HepG2 (cell line): ENCODE measurements around the gene SPPL3. TPM values are rescaled to one million over a fixed set of nuclear protein-coding genes. Genes with fewer than 3 reads are reported as not detected.

Source experiments
- ATAC-seq: fragments of 200-7000 bp; cut with Tn5 transposase; 3 replicates; pipeline ENCODE4 v1.9.1; 2020; ENCODE audit warnings: mild to moderate bottlenecking, moderate library complexity
- BruUV-seq: library from RNA; stranded (reverse); fragments of 400-500 nt; replicated peaks from 2 replicates; lab custom pipeline; 2021; lab: Mats Ljungman, UMichigan
- CTCF ChIA-PET: fragments of 300-600 bp; formaldehyde crosslinking; extraction: SDS; loops from one replicate; lab custom pipeline; 2021; ENCODE audit warnings: low total read pairs, inconsistent platforms, low intra/inter-chr PET ratio; lab: Yijun Ruan, JAX
- POLR2A ChIA-PET: fragments of 350-600 bp; sonication (Branson Sonifier 250); formaldehyde crosslinking; loops from one replicate; lab custom pipeline; 2020; ENCODE audit warnings: antibody characterized with exemption, inconsistent platforms; lab: Yijun Ruan, JAX
- DNase-seq: peaks from one replicate; pipeline ENCODE4 v3.0.0-alpha.2; 2015; ENCODE audit warnings: low spot score
- FAIRE-seq: peaks from 3 replicates; lab custom pipeline; 2011; peaks lifted over from hg19 to GRCh38; lab: Jason Lieb, UNC
- H2AFZ ChIP-seq: one replicate; pipeline ENCODE4 v1.6.1; 2011; ENCODE audit warnings: low read length, inconsistent platforms
- H3K27ac ChIP-seq: fragments of 300-600 bp; 3 replicates; pipeline ENCODE4 v1.8.0; 2011; ENCODE audit warnings: mixed run types, mild to moderate bottlenecking, mixed read lengths, low read length, inconsistent platforms; ENCODE audit not compliant: insufficient read depth; ENCODE audit errors: extremely low read length
- H3K27me3 ChIP-seq, 2 experiments: fragments of 200-600 bp in 1 of 2; 2 replicates in 1 of 2; 3 replicates in 1 of 2; pipeline versions ENCODE4 v1.6.0 to v1.8.0; 2011; ENCODE audit warnings: low read length in 2 of 2, mild to moderate bottlenecking in 2 of 2, moderate library complexity in 2 of 2, inconsistent platforms in 1 of 2; ENCODE audit not compliant: insufficient read depth in 2 of 2, control insufficient read depth in 1 of 2
- H3K36me3 ChIP-seq, 2 experiments: fragments of 200-600 bp in 1 of 2; replicated peaks in 1 of 2; 2 replicates in 1 of 2; 3 replicates in 1 of 2; pipeline versions ENCODE4 v1.5.1 to v1.8.0; 2011; ENCODE audit warnings: low read length in 2 of 2, inconsistent platforms in 1 of 2; ENCODE audit not compliant: insufficient read depth in 2 of 2, control insufficient read depth in 1 of 2
- H3K4me1 ChIP-seq: 2 replicates; pipeline ENCODE4 v1.5.1; 2012; ENCODE audit warnings: low read length, inconsistent platforms; ENCODE audit not compliant: insufficient read depth
- H3K4me2 ChIP-seq: 2 replicates; pipeline ENCODE4 v1.6.0; 2011; ENCODE audit warnings: low read depth, low read length, inconsistent platforms
- H3K4me3 ChIP-seq, 3 experiments: fragments of 200-600 bp in 1 of 3; sonication (generic), shearing (Covaris generic) in 1 of 3; replicated peaks in 1 of 3; 2 replicates each; pipeline ENCODE4 v1.5.1; 2011 to 2016; ENCODE audit warnings: low read length in 3 of 3, inconsistent platforms in 2 of 3, low read depth in 2 of 3, mild to moderate bottlenecking in 2 of 3, control low read depth in 1 of 3, mixed read lengths in 1 of 3; ENCODE audit not compliant: insufficient read depth in 1 of 3
- H3K79me2 ChIP-seq: one replicate; pipeline ENCODE4 v1.6.1; 2011; ENCODE audit warnings: low read length, inconsistent platforms; ENCODE audit not compliant: insufficient read depth
- H3K9ac ChIP-seq: 2 replicates; pipeline ENCODE4 v1.6.0; 2011; ENCODE audit warnings: mild to moderate bottlenecking, low read depth, low read length, inconsistent platforms; ENCODE audit not compliant: insufficient read depth
- H3K9me3 ChIP-seq: 2 replicates; pipeline ENCODE4 v1.5.1; 2012; ENCODE audit warnings: mild to moderate bottlenecking, low read length
- H4K20me1 ChIP-seq: 2 replicates; pipeline ENCODE4 v1.6.0; 2011; ENCODE audit warnings: inconsistent platforms, mild to moderate bottlenecking, low read length, moderate library complexity; ENCODE audit not compliant: insufficient read depth
- CBFB ChIP-seq: sonication (generic); formaldehyde crosslinking; IDR thresholded peaks from 2 replicates; pipeline ENCODE4 v1.4.0; 2020; ENCODE audit warnings: missing genetic modification reagents
- MTA3 ChIP-seq: sonication (generic); formaldehyde crosslinking; IDR thresholded peaks from 2 replicates; pipeline ENCODE4 v1.4.0; 2020; ENCODE audit warnings: missing genetic modification reagents
- YEATS2 ChIP-seq: sonication (generic); formaldehyde crosslinking; IDR thresholded peaks from 2 replicates; pipeline ENCODE4 v1.4.0; 2020; ENCODE audit warnings: missing genetic modification reagents, borderline replicate concordance
- ZFX ChIP-seq: sonication (generic); formaldehyde crosslinking; IDR thresholded peaks from 2 replicates; pipeline ENCODE4 v1.4.0; 2020; ENCODE audit warnings: mild to moderate bottlenecking, low read depth, missing genetic modification reagents, moderate library complexity
- ZNF225 ChIP-seq: sonication (generic); formaldehyde crosslinking; IDR thresholded peaks from 2 replicates; pipeline ENCODE4 v1.4.0; 2020; ENCODE audit warnings: mild to moderate bottlenecking, missing genetic modification reagents
- ZNF891 ChIP-seq: sonication (generic); formaldehyde crosslinking; IDR thresholded peaks from 2 replicates; pipeline ENCODE4 v1.5.0; 2020; ENCODE audit warnings: mild to moderate bottlenecking, missing genetic modification reagents
- WGBS: methylation state at CpG from one replicate; pipeline ENCODE4 v1.1.6; 2017; ENCODE audit warnings: low lambda C conversion rate; 5-methylcytosine and 5-hydroxymethylcytosine counted together
- in situ Hi-C: cut with HindIII; loops from 2 replicates; pipeline ENCODE4 v1.10.0; 2017; ENCODE audit warnings: low pct_unique_long_range_greater_than_20kb; ENCODE audit not compliant: extremely low pct_ligation_motif_present
- intact Hi-C: fragments of 100-400 bp; cut with micrococcal nuclease; formaldehyde crosslinking; loops from one replicate; pipeline ENCODE4 v1.10.0; 2022; ENCODE audit not compliant: unreplicated experiment
- polyA plus RNA-seq, 8 experiments: library from polyadenylated mRNA; depleted of rRNA in 3 of 8; stranded (reverse) in 7 of 8; unstranded in 1 of 8; fragments of >200 nt; fragmentation: Illumina TruSeq in 4 of 8; extraction: Trizol in 4 of 8; gene quantifications; 2 replicates each; pipeline versions ENCODE4 v1.2.1 to v1.2.3, GENCODE V29; 2011 to 2016; ENCODE audit warnings: low read depth in 4 of 8, missing spikeins in 1 of 8, mixed read lengths in 1 of 8; ENCODE audit not compliant: insufficient read depth in 1 of 8
- total RNA-seq, 5 experiments: library from RNA; depleted of rRNA; stranded (reverse); fragments of >200 nt; fragmentation: Illumina TruSeq; extraction: Trizol; gene quantifications; 2 replicates each; pipeline ENCODE4 v1.2.3, GENCODE V29; 2016; ENCODE audit warnings: low read depth in 1 of 5
- TF ChIP-seq, protein P1 (sequence below): sonication (generic); formaldehyde crosslinking; IDR thresholded peaks from 2 replicates; pipeline ENCODE4 v1.9.0; 2021; ENCODE audit warnings: mild to moderate bottlenecking, missing genetic modification reagents

The SPPL3 gene
- total and polyA plus RNA-seq, 2 of the 13 experiments (the other 11 are each of a cell fraction or from before 2014, with no cell fraction given), result 8.9 to 9.1 TPM

DNA sequence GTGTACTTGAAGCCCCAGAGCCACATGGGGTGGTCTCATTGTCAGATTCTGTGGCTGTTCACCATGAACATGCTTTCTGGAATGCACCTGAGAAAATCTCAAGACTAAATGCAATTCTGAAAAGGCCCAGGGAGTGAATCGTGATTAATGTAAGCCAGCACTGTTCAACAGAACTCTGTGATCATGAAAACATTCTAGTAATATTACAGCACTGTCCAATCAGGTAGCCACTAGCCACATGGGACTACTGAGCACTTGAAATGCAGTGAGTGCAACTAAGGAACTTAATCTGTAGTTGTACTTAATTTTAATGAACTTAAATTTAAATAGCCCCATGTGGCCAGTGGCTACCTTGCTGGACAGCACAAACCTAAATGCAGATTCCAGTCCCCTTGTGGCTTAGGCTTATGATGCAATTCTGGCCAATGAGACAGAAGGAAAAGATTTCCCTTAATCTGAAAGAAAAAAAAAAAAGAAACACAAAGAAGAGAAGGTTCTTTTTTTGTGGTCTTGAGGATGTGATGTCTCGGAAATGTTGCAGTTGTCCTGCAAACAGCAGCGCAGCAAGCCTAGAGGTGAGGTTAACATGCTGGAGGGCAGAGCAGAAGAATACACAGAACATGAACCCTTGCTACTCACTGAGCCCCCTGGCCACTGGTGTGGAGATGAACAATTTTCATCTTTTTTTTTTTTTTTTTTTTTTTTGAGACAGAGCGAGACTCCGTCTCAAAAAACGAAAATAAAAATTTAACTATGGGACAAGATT is 48.2 kb downstream of the SPPL3 start (continued):
- TF ChIP-seq ZNF891 (CRISPR knock-in tag), result no peak
- no peak for TF ChIP-seq ZFX

DNA sequence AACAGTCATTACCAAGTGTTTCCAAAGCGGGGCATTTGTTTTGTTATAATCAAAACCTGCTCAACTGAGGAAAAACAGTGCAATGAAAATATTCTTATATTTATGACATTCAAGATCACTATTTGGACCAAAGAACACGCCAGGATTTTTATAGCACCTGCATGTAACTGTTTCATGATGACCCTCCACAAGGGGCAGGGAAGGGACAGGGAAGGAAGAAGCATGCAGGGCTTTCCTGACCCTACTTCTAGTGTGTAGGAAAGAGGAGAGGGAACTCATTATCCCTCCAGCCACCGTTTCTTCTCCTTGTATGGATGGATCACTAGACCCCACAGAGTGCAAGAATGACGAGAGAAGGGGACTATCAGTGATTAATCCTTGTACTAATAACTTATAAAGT is 49.4 kb downstream of the SPPL3 start:
- FAIRE-seq (no peak), DNase-seq (no peak), ATAC-seq (no peak)
- peaks cover 3% of the 10 kb centered on the region; the same call in 1 of the 2 replicates for H4K20me1 ChIP-seq
- H3K27me3 ChIP-seq, result no peaks in the 10 kb centered on the region
- no peak overlapping the region for H3K4me3 ChIP-seq
- peaks cover 18% of the 10 kb centered on the region for H3K79me2 ChIP-seq
- TF ChIP-seq, protein P1, sequence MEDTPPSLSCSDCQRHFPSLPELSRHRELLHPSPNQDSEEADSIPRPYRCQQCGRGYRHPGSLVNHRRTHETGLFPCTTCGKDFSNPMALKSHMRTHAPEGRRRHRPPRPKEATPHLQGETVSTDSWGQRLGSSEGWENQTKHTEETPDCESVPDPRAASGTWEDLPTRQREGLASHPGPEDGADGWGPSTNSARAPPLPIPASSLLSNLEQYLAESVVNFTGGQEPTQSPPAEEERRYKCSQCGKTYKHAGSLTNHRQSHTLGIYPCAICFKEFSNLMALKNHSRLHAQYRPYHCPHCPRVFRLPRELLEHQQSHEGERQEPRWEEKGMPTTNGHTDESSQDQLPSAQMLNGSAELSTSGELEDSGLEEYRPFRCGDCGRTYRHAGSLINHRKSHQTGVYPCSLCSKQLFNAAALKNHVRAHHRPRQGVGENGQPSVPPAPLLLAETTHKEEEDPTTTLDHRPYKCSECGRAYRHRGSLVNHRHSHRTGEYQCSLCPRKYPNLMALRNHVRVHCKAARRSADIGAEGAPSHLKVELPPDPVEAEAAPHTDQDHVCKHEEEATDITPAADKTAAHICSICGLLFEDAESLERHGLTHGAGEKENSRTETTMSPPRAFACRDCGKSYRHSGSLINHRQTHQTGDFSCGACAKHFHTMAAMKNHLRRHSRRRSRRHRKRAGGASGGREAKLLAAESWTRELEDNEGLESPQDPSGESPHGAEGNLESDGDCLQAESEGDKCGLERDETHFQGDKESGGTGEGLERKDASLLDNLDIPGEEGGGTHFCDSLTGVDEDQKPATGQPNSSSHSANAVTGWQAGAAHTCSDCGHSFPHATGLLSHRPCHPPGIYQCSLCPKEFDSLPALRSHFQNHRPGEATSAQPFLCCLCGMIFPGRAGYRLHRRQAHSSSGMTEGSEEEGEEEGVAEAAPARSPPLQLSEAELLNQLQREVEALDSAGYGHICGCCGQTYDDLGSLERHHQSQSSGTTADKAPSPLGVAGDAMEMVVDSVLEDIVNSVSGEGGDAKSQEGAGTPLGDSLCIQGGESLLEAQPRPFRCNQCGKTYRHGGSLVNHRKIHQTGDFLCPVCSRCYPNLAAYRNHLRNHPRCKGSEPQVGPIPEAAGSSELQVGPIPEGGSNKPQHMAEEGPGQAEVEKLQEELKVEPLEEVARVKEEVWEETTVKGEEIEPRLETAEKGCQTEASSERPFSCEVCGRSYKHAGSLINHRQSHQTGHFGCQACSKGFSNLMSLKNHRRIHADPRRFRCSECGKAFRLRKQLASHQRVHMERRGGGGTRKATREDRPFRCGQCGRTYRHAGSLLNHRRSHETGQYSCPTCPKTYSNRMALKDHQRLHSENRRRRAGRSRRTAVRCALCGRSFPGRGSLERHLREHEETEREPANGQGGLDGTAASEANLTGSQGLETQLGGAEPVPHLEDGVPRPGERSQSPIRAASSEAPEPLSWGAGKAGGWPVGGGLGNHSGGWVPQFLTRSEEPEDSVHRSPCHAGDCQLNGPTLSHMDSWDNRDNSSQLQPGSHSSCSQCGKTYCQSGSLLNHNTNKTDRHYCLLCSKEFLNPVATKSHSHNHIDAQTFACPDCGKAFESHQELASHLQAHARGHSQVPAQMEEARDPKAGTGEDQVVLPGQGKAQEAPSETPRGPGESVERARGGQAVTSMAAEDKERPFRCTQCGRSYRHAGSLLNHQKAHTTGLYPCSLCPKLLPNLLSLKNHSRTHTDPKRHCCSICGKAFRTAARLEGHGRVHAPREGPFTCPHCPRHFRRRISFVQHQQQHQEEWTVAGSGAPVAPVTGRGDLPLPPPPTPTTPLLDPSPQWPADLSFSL (CRISPR knock-in tag), result no peak
- TF ChIP-seq ZNF225, result no peak
- TF ChIP-seq YEATS2 (CRISPR knock-in tag), result no peak
- no peak for TF ChIP-seq CBFB (CRISPR knock-in tag)
- TF ChIP-seq MTA3, result no peak
- ChIA-PET POLR2A (no interaction called here), CTCF (no interaction called here)
- H2AFZ ChIP-seq, result no peak overlapping the region
- H3K9me3 ChIP-seq, result peaks cover 15% of the 10 kb centered on the region
- 96% methylated on average over 4 of the region's 4 CpGs for WGBS
- H3K4me2 ChIP-seq, result no peak overlapping the region
- H3K36me3 ChIP-seq, result peaks cover 0 to 3% of the 10 kb centered on the region in 2 experiments; a peak in 1 of 5 replicates
- intact Hi-C loops (no loop called here), in situ Hi-C loops (no loop called here)
- no peak overlapping the region for H3K9ac ChIP-seq
- no TSS peak for BruUV-seq
- H3K27ac ChIP-seq, result no peak overlapping the region
- H3K4me1 ChIP-seq, result 0 out of 2 replicates have a peak, but pooled peaks cover 11% of the 10 kb centered on the region
